HG02884 (cell line): ENCODE results near the gene ASAP3.

ENCODE experiments used
- ATAC-seq: cut with Tn5 transposase; IDR thresholded peaks from one replicate; pipeline ENCODE4 v1.9.1; 2021; ENCODE audit warnings: mild to moderate bottlenecking, moderate library complexity; ENCODE audit not compliant: unreplicated experiment

Gene ASAP3

GRCh38 chr1:23483321-23484252 lies at the start of gene ASAP3:
Gene ASAP3 (minus strand): TSS chr1:23484179. CDS start chr1:23484133, 46 bp downstream.
- ATAC-seq: no peak

- ATAC-seq: no peak
These were observed 49.5 kb upstream of the ASAP3 start for GRCh38 chr1:23533246-23534023.

DNA sequence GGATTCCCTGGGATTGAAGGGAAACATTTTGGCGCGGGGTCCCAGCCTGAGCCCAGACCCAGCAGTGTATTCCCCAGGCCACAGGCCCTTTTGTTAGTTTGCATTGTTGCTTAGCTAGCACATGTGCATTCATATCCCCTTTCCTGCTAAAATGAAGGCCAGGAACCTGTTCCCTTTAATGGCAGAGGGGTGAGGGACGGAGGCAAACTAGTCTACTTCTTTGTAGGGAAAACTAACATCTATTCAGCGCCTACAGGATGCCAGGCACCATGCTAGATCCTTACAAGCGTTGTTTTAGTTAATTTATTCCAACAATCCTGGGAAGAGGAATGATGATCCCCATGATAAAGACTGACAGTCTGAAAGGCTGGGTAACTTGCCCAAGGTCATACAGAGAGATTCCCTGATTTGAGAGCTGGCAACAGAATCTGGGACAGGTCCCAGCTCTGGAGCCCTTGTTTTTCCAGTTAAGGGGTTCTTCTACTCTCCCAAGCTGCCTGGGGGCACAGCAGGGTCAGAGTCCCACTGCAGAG lies 47.6 kb upstream of the ASAP3 start:
- no peak for ATAC-seq

DNA sequence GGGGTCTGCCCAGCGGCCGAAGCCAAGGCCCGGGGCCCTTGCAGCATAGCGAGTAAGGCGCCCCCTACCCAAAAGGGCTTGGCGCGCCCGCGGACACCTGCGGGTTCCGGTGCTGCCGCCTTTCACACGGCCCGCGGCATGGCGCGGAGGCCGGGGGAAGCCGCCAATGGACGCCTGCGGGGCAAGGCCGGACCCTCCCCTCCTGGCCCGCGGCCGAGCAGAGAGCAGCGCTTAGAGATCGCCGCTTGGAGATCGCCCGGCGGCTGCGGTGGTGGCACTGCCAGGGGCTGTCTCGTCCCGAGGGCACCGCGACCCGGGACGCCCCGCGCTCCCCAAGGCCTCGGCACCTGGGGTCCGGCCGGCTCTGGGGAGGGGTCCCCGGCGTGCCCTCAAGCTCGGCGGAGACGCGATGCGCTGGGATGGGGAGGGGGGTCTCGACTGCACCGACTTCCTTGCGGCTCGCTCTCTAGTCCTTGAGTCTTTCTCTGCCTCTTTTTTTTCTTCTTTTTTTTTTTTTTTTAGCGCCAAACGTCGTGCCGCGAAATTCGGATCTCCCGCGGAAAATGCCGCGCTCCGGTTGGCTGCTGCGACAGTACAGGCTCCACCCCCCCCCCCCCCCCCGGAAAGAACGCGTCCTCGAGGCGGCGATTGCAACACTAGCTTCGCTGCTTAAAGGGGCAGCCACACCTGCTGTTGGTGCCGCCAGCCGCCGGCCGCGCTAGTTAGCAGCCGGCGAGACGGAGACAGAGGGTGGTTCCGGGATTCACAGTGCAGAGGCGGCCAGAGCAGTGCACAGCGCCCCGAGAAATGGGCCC lies 47.0 kb upstream of the ASAP3 start, which contains the start of gene E2F2:
Gene E2F2, minus strand, starts transcription at position 487 of the 815 bp plus-strand sequence. Its CDS starts 440 bp downstream, at position 47.
- peak; percentile 39 for ATAC-seq

- ATAC-seq: no peak
These were observed 46.2 kb upstream of the ASAP3 start for GRCh38 chr1:23530087-23530746.

GRCh38 chr1:23529146-23530086 lies 45.4 kb upstream of the ASAP3 start:
- no peak for ATAC-seq

DNA sequence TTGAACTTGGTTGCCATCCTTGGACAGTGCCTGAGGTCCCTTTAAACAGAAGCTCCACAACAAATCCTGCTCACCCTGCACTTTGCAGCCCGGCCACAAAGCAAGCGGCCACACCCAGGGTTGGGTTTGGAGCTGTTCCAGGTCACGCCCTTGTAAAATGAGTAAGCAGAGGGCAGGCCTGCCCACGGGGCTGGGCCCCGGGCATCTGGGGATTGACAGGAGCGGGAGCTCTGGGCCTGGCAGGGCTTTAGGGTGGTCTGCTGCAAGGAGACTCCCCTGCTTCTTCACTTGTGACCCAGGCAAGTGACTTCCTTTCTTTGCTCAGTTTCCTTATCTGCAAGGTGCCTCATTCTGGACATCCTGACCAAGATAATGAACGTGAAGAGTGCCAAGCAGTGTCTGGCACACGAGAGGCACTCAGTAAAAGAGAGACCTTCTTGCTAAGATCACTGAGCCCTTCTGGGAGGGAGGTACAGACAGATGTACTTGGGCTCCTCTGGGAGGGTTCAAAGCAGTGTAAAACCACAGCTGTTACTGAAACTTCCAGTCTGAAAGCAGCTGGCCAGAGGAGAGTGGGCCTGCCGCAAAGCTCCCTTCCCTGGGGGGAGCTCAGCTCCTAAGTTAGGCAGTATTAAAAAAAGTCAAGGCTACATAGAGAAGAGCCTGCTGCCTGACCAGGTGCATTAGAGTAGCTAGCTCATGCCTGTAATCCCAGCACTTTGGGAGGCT lies 44.4 kb upstream of the ASAP3 start:
- peak; percentile 44 for ATAC-seq

GRCh38 chr1:23527900-23528249 lies 43.9 kb upstream of the ASAP3 start:
- ATAC-seq: no peak

- ATAC-seq: no peak
These were observed 43.4 kb upstream of the ASAP3 start for GRCh38 chr1:23527366-23527765.

- no peak for ATAC-seq
These were observed 42.5 kb upstream of the ASAP3 start for GRCh38 chr1:23526329-23527041.

DNA sequence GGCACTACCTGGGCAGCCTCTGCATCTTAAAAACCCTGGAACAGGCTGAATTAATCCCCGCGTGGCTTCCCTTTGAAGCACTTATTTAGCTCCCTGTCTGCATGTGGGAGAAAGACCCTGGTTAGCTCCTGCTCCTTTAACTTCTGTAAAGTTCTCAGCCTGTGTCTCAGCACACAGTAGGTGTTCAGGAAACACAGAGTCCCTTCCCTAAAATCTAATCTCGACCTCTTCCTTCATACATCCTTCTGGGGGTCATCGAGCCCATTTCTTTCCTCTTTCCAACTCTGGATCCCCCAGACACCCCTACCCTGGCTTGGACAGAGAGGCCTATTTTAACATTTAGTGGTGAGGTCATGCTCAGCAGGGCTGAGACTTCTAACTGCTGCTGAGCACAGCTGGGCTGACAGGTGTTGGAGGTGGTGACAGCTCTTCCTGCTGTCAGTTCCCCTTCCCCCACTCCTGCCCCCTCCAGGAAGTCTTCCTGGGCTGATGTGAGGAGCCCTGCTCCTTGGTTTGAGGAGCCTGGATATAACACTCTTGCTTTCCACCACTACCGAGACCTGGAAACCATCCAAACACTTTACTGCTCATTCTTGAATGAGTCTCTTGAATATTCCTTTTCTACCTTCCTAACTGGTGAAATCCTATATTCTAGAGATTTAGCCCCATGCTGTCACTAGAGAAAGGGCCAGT lies 41.7 kb upstream of the ASAP3 start:
- no peak for ATAC-seq

- no peak for ATAC-seq
These were observed 40.9 kb upstream of the ASAP3 start for GRCh38 chr1:23524716-23525401.

DNA sequence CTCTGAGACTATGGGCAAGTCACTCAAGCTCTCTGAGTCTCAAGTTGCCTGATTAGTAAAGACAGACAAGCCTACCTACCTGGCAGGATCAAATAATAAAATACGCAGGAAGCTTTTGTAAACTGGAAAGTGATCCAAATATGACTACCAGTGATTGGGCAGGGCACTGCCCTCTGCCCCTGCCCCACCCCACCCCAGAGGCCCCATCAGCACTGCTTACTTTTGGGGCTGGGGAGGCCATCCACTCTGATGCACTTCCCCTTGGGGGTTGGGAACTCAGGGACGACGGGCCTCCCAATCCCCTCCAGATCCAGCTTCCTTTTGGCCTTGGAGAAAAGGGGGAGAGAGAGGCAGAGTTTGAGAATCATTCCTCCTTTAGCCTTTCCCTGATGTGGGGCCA lies 40.2 kb upstream of the ASAP3 start:
- ATAC-seq: no peak

GRCh38 chr1:23522244-23522982 lies 38.4 kb upstream of the ASAP3 start:
- no peak for ATAC-seq

- ATAC-seq: no peak
These were observed 37.6 kb upstream of the ASAP3 start for GRCh38 chr1:23521588-23521987.

DNA sequence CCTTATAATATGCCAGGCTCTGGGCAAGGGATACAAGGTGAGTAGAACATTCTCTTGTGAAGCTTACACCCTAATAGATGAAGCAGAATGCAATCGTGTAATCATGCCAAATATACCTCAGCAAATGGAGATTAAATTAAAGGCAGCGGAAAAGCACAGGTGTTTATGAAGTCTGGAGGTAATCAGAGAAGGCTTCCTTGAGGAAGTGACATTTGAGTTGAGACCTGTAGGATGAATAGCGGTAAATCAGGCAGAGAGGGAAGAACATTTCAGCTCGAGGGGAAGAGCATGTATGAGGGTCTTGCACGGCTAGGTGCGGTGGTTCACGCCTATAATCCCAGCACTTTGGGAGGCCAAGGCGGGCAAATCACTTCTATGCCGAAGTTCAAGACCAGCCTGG lies 33.6 kb upstream of the ASAP3 start:
- ATAC-seq: no peak
